HepG2 (cell line): ENCODE measurements around the gene KLHL8. TPM values are rescaled to one million over a fixed set of nuclear protein-coding genes. Genes with fewer than 3 reads are reported as not detected.

Experiments
- CBX5 ChIP-seq: sonication (generic); formaldehyde crosslinking; IDR thresholded peaks from 2 replicates; pipeline ENCODE4 v1.4.0; 2020; ENCODE audit warnings: missing genetic modification reagents, borderline replicate concordance
- NR2F2 ChIP-seq: IDR thresholded peaks from 2 replicates; pipeline ENCODE4 v1.6.1; 2012; ENCODE audit warnings: low read depth, inconsistent platforms, borderline replicate concordance
- PBX2 ChIP-seq: IDR thresholded peaks from 2 replicates; pipeline ENCODE4 v1.6.1; 2016; ENCODE audit warnings: control low read depth
- PCBP1 ChIP-seq: fragments of 200-400 bp; formaldehyde crosslinking; IDR thresholded peaks from 2 replicates; pipeline ENCODE4 v1.6.1; 2017; ENCODE audit warnings: mild to moderate bottlenecking, low read depth, low read length, borderline replicate concordance
- POGK ChIP-seq: sonication (generic); formaldehyde crosslinking; conservative IDR thresholded peaks from 2 replicates; pipeline ENCODE4 v1.8.0; 2022; ENCODE audit warnings: mild to moderate bottlenecking, moderate library complexity, missing genetic modification reagents
- POLR2AphosphoS5 ChIP-seq: IDR thresholded peaks from 2 replicates; pipeline ENCODE4 v1.6.1; 2012; ENCODE audit warnings: low read depth, low read length
- SNAPC5 ChIP-seq: sonication (generic); formaldehyde crosslinking; IDR thresholded peaks from 2 replicates; pipeline ENCODE4 v1.8.1; 2023; ENCODE audit warnings: mild to moderate bottlenecking, missing genetic modification reagents, borderline replicate concordance
- TCF12 ChIP-seq, 2 experiments: fragments of 450-650 bp in 1 of 2; sonication (generic) in 1 of 2; formaldehyde crosslinking in 1 of 2; IDR thresholded peaks; 2 replicates each; pipeline versions ENCODE4 v1.6.1 to v1.8.0; 2017 to 2022; ENCODE audit warnings: antibody characterized with exemption in 1 of 2, mild to moderate bottlenecking in 1 of 2, missing genetic modification reagents in 1 of 2, moderate library complexity in 1 of 2
- U2AF2 ChIP-seq: fragments of 200-400 bp; formaldehyde crosslinking; IDR thresholded peaks from 2 replicates; pipeline ENCODE4 v1.6.1; 2017; ENCODE audit warnings: low read depth, mild to moderate bottlenecking, low read length
- ZNF207 ChIP-seq: fragments of 450-650 bp; IDR thresholded peaks from 2 replicates; pipeline ENCODE4 v1.6.1; 2016; ENCODE audit warnings: antibody characterized with exemption, borderline replicate concordance
- ZNF674 ChIP-seq: sonication (generic); formaldehyde crosslinking; IDR thresholded peaks from 2 replicates; pipeline ENCODE4 v1.5.0; 2020; ENCODE audit warnings: low read depth, mild to moderate bottlenecking, missing genetic modification reagents
- ZNF761 ChIP-seq: sonication (generic); formaldehyde crosslinking; conservative IDR thresholded peaks from 2 replicates; pipeline ENCODE4 v1.4.0; 2020; ENCODE audit warnings: mild to moderate bottlenecking, missing genetic modification reagents
- ZNF883 ChIP-seq: sonication (generic); formaldehyde crosslinking; IDR thresholded peaks from 2 replicates; pipeline ENCODE4 v1.5.1; 2020; ENCODE audit warnings: mild to moderate bottlenecking, missing genetic modification reagents; ENCODE audit errors: not compliant biosample characterization
- ZSCAN21 ChIP-seq: sonication (generic); formaldehyde crosslinking; IDR thresholded peaks from 2 replicates; pipeline ENCODE4 v1.8.0; 2022; ENCODE audit warnings: mild to moderate bottlenecking, missing genetic modification reagents, moderate library complexity, borderline replicate concordance
- ZUFSP ChIP-seq: sonication (generic); formaldehyde crosslinking; IDR thresholded peaks from 2 replicates; pipeline ENCODE4 v1.9.0; 2021; ENCODE audit warnings: missing genetic modification reagents, mild to moderate bottlenecking, borderline replicate concordance
- polyA plus RNA-seq, 8 experiments: library from polyadenylated mRNA; depleted of rRNA in 3 of 8; stranded (reverse) in 7 of 8; unstranded in 1 of 8; fragments of >200 nt; fragmentation: Illumina TruSeq in 4 of 8; extraction: Trizol in 4 of 8; gene quantifications; 2 replicates each; pipeline versions ENCODE4 v1.2.1 to v1.2.3, GENCODE V29; 2011 to 2016; ENCODE audit warnings: low read depth in 4 of 8, missing spikeins in 1 of 8, mixed read lengths in 1 of 8; ENCODE audit not compliant: insufficient read depth in 1 of 8
- total RNA-seq, 5 experiments: library from RNA; depleted of rRNA; stranded (reverse); fragments of >200 nt; fragmentation: Illumina TruSeq; extraction: Trizol; gene quantifications; 2 replicates each; pipeline ENCODE4 v1.2.3, GENCODE V29; 2016; ENCODE audit warnings: low read depth in 1 of 5
- TF ChIP-seq, protein P1 (sequence below): sonication (generic); formaldehyde crosslinking; IDR thresholded peaks from 2 replicates; pipeline ENCODE4 v1.5.0; 2020; ENCODE audit warnings: missing genetic modification reagents
- TF ChIP-seq, protein P2 (sequence below): sonication (generic); formaldehyde crosslinking; IDR thresholded peaks from 2 replicates; pipeline ENCODE4 v1.4.0; 2020; ENCODE audit warnings: missing genetic modification reagents, mild to moderate bottlenecking, borderline replicate concordance
- TF ChIP-seq, protein P3 (sequence below): IDR thresholded peaks from 2 replicates; pipeline ENCODE4 v1.6.1; 2016; ENCODE audit warnings: missing compliant biosample characterization, missing genetic modification reagents, borderline replicate concordance

Gene KLHL8
- total and polyA plus RNA-seq, 2 of the 13 experiments (the other 11 are each of a cell fraction or from before 2014, with no cell fraction given), result 2.8 to 11.7 TPM

- TF ChIP-seq, protein P1, sequence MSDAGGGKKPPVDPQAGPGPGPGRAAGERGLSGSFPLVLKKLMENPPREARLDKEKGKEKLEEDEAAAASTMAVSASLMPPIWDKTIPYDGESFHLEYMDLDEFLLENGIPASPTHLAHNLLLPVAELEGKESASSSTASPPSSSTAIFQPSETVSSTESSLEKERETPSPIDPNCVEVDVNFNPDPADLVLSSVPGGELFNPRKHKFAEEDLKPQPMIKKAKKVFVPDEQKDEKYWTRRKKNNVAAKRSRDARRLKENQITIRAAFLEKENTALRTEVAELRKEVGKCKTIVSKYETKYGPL (CRISPR knock-in tag), result 0 out of 2 replicates have a peak, but pooled peaks have one; percentile 36
- TF ChIP-seq POLR2AphosphoS5, result peak; percentile 90
- TF ChIP-seq, protein P2, sequence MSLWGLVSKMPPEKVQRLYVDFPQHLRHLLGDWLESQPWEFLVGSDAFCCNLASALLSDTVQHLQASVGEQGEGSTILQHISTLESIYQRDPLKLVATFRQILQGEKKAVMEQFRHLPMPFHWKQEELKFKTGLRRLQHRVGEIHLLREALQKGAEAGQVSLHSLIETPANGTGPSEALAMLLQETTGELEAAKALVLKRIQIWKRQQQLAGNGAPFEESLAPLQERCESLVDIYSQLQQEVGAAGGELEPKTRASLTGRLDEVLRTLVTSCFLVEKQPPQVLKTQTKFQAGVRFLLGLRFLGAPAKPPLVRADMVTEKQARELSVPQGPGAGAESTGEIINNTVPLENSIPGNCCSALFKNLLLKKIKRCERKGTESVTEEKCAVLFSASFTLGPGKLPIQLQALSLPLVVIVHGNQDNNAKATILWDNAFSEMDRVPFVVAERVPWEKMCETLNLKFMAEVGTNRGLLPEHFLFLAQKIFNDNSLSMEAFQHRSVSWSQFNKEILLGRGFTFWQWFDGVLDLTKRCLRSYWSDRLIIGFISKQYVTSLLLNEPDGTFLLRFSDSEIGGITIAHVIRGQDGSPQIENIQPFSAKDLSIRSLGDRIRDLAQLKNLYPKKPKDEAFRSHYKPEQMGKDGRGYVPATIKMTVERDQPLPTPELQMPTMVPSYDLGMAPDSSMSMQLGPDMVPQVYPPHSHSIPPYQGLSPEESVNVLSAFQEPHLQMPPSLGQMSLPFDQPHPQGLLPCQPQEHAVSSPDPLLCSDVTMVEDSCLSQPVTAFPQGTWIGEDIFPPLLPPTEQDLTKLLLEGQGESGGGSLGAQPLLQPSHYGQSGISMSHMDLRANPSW (CRISPR knock-in tag), result no peak
- TF ChIP-seq CBX5 (CRISPR knock-in tag), result no peak
- TF ChIP-seq TCF12 (IDR thresholded peaks at IDR 0.05), result no peak
- TF ChIP-seq TCF12 (CRISPR knock-in tag; IDR thresholded peaks at IDR 0.05), result no peak
- TF ChIP-seq, protein P3, sequence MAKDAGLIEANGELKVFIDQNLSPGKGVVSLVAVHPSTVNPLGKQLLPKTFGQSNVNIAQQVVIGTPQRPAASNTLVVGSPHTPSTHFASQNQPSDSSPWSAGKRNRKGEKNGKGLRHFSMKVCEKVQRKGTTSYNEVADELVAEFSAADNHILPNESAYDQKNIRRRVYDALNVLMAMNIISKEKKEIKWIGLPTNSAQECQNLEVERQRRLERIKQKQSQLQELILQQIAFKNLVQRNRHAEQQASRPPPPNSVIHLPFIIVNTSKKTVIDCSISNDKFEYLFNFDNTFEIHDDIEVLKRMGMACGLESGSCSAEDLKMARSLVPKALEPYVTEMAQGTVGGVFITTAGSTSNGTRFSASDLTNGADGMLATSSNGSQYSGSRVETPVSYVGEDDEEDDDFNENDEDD (CRISPR knock-in tag), result peak; percentile 37; the same call in 1 of the 2 replicates
- TF ChIP-seq PBX2 (CRISPR knock-in tag), result no peak
- TF ChIP-seq NR2F2, result no peak
- TF ChIP-seq ZNF761 (CRISPR knock-in tag), result no peak; the same call in 1 of the 2 replicates
- TF ChIP-seq U2AF2, result no peak
- TF ChIP-seq ZNF883 (CRISPR knock-in tag), result peak; percentile 59
- no peak for TF ChIP-seq ZSCAN21 (CRISPR knock-in tag)
- no peak for TF ChIP-seq ZNF674
- no peak for TF ChIP-seq ZNF207
- peak; percentile 35; the same call in 1 of the 2 replicates for TF ChIP-seq POGK (CRISPR knock-in tag)
- no peak for TF ChIP-seq PCBP1
- no peak for TF ChIP-seq SNAPC5
- TF ChIP-seq ZUFSP (CRISPR knock-in tag), result no peak
Observed at GRCh38 chr4:87220094-87220822, at the start of gene KLHL8 (continued).
